GOT3 (cell line): ENCODE data around the gene CYP46A1.

ENCODE experiments used
- DNase-seq: peaks from one replicate; lab custom pipeline; 2025; ENCODE audit warnings: mixed read lengths; lab: John Stamatoyannopoulos, UW

CYP46A1 gene

GRCh38 chr14:99744199-99744872 is 60.2 kb downstream of the CYP46A1 start:
- DNase-seq, result no peak

- DNase-seq, result no peak
Observed at GRCh38 chr14:99744873-99745224, 60.8 kb downstream of the CYP46A1 start.

DNA sequence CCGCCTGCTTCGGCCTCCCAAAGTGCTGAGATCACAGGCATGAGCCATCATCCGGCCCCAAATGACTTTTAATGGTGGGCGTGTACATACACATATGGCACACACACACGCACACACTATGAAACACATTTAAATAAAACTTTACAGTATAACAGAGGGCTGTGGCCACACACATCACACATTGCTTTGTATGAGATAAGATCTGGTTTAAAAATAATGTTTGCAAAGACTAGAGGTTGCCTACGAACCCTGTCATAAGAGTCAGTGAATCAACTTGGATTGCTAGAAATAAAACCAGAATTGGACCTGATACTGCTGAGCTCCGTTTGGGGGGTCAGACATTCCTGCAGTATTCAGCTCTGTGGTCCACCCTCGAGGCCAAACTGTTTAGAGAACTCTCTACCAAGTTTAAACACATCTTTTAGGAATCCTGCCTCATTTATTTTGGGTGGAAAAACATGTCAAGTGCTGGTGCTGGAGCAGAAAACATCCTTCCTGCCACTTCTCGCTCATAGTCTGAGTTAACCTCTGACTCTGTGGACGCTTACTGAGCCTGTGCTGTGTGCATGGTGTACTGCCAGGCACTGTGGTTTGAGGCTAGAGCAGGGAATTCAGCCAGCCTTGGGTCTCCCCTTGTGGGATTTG is 61.3 kb downstream of the CYP46A1 start:
- DNase-seq, result no peak

DNA sequence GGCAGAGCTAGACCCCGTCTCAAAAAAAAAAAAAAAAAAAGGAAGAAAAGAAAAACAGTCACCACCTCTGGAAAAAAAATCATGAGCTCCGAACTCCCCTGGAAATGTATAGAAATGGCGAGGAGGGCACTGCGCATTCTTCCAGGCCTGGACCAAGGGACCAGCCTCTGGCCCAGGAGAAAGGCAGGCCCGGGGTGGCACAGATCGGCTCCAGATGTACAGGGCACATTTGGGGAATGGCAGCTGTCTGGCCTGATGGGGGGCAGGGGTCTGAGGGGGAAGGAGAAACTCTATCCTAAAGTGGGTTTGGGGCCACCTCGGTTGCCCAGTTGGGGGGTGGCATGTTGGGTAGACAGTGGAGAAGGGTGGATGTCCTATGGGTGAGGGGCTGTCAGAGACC is 63.1 kb downstream of the CYP46A1 start:
- no peak for DNase-seq

GRCh38 chr14:99747582-99748330 is 63.7 kb downstream of the CYP46A1 start:
- no peak for DNase-seq

DNA sequence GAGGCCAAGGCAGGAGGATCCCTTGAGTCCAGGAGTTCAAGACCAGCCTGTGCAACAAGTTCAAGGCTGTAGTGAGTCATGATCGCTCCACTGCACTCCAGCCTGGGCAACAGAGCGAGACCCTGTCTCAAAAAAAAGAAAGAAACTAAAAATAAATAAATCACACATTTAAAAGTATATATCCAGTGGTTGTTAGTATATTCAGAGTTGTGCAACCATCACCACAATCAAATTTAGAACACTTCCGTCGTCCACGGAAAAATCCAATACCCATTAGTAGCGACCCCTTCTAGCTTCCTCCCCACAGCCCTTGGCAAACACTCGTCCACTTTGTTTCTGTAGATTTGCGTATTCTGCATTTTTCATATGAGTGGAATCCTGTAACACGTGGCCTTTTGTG is 64.4 kb downstream of the CYP46A1 start:
- no peak for DNase-seq

- no peak for DNase-seq
Observed at GRCh38 chr14:99749142-99749541, 65.0 kb downstream of the CYP46A1 start.

DNA sequence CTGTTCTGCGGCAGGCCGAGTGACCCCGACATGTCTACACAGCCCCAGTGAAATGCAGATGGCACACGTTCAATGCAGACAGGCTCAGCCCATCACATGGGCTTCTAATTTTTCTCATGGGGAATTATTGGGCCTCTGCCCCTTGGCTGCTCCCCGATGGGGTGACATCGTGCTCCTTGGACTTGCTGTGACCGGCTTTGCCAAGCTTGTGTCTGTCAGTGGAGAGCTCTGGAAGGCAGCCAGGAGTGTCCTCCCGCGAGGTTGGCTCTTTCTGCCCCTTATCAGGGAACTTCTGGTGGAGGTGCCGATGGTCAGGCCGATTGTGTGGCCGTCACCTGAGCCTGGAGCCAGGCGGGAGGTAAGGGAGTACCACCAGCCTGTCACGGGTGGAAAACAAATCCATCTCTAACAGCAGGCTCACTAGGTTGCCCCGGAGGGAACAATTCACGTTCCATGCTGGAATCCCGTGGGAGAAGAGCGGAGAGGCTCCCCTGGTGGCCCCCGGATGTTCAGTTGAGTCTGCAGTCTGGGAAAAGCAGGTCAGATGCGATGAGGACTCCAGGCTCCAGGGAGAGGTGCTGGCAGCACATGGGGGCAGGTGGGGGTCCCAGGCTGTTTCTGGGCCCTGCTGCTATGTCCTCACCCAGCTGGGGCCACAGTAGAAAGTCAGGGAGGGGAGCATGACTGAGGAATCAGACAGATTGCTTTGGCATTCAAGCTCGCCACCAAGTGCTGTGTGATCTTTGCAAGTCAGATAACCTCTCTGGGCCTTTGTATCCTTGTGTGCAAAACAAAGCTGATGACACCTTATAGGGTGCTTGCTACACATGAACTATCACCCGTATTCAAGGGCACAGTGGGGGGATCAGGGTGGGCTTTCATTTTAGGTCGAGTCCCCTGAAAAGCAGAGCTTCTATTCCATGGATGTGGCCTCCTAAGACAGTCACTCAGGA is 65.9 kb downstream of the CYP46A1 start:
- no peak for DNase-seq

DNA sequence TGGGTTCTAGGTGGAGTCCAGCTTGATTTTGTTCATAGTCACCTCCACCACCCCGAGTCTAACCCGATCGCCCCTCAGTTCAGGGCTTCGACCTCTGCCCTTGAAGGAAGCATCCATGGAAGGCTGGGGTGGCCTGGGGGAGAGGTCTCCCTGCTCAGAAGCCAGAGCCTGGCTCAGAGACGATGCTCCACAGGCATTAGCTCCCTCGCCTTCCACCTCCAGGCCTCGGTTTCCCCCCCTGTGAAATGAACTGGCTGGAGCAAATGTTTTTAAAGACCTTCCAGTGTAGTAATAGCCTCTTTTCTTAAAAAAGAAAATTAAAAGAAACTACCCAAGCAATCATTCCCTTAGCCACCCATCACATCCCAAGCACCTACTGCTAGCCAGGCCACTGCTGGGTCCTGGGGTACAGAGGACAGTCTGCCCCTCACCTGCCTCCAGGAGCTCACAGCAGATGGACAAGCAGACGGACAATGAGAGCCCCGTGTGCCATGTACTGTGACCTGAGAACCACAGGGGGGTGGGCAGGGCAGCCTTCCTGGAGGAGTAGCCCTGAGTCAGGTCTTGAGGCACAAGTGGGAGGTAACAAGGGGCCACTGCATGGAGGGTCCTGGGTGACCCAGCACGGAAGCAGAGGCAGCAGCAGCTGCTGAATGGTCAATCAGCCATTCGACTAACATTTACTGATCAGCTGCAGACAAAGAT is 66.8 kb downstream of the CYP46A1 start:
- no peak for DNase-seq

DNA sequence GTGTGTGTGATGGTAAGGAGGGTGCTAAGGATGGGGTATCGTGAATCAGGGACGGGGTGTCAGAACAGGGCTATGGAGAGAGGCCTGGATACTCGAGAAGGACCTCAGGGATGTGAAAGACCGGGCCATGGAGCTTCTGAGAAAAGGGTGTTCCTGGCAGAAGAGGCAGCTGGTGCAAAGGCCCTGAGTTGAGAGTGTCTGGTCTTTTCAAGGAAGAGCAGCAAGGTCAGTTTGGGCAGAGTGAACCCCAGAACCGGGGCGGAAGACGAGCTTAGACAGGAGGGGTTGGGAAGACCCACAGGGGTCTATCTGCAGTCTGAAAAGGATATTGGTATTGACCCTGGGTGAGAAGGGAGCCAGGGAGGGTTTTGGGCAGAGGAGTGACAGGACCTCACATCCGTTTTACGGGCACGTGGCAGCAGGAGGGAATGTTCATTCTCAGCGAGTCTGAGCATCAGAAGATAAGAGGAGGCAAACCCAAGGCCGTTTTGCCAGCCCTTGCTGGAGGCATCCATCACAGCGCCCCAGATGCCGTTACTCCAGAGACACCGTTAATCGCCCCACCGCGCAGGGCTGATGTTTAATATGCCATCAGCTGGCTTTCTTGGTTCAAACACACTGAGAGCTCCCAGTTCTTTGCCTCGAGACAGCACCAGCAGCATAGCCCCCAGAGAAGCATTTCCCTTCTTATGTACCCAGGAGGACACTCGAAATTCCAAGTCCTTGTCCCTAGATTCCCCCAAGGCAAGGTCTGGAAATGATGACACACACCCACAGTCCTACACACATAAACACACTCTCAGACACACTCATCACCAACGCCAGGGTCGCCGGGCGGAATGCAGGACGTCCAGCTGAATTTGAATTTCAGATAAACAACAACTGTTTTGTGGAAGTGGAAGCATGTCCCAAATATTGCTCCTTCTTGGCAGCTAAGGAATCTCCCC is 67.7 kb downstream of the CYP46A1 start:
- no peak for DNase-seq

- DNase-seq, result no peak
Observed at GRCh38 chr14:99752486-99753121, 68.5 kb downstream of the CYP46A1 start.

DNA sequence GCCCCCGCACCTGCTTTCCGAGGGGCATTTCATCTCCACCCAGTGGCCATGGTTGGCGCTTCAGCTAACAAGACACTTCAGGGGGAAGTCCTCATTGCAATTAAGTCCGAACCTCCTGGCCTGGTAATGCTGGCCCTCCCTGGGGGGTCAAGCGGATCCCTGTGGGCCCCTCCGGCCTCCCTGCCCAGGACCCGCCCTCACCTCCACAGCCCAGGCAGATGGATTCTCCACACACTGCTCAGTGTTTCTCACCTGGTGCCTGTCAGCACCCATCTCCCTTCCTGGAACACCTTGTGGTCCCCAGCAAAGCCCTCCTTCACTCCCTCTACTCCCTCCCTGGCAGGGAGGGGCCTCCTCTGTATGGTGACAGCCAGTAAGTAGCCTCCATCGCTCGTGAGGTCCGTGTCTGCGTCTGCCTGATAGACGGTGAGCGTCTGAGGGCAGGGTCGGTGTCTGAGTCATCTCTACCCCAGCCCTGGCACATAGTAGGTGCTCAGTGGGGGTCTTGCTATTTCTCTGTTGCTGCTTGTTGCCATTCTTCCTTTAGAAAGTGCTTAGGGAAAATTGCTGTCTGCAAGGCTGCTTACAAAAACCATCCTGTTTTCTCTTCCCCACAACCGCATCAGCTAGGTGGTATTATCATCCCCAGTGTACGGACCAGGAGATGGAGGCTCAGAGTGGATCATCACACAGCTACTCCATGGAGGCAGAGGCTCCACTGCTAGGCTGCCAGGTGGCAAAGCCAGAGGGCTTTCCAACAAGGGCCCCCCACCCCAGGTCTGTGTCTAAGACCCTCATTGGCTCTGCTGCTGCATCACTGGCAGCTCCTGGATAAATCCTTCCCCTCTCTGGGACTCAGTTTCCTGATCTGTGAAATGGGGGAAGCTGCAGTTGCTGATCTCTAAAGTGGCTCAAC is 69.4 kb downstream of the CYP46A1 start:
- no peak for DNase-seq

DNA sequence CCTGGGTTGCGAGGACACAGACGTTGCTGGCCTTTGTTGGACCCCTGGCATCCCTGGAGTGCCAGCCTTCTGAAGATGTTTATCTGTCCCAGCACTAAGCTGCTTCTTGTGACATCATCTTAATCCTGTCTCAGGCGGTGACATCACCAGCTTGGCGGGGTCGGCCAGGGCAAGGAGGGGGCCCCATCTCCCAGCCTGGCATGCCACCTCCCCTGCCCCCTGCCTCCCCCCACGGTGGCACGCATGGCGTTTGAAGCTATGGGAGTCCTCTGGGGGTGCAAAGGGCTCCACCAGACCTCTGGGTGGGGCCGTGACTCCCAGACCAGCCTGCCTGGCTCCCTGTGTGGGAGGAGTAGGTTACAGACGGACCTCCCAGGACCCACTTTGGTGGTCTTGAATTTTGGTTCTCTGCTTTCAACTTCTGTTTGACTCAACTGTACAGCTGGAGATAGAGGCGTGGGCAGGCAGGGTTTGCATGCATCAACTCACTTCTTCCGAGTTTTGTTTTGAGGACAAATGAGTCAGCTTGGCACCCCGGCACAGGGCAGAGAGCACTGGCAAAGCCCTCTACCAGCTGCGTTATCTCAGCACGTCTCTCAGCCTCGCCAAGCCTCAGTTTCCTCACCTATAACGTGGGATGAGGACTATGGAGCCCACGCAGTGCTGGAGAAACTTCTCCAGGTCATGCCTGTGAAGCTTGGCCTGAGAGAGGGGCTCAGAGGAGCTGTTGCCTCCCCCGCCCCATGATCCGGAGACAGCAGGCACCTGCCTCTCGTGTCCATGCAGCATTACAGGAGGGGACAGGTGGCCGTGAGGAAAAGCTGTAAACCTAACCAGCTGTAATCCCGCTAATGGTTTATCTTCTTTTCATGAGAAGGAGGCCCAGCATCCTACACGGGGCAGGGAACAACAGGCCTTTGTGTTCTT is 70.3 kb downstream of the CYP46A1 start:
- DNase-seq, result no peak

GRCh38 chr14:99755068-99755405 is 70.9 kb downstream of the CYP46A1 start:
- DNase-seq, result no peak

GRCh38 chr14:99755629-99756603 is 71.8 kb downstream of the CYP46A1 start:
- peak; percentile 42 for DNase-seq

- no peak for DNase-seq
Observed at GRCh38 chr14:99756796-99757195, 72.7 kb downstream of the CYP46A1 start.
